HCT116 (cell line): ENCODE measurements around the gene COX11. TPM values are rescaled to one million over a fixed set of nuclear protein-coding genes. Genes with fewer than 3 reads are reported as not detected.

Experiments used
- ATAC-seq: fragments of 200-7000 bp; cut with Tn5 transposase; 2 replicates; pipeline ENCODE4 v1.9.1; 2020; ENCODE audit warnings: mild to moderate bottlenecking, moderate library complexity
- BruUV-seq: library from RNA; stranded (reverse); fragments of 400-500 nt; replicated peaks from 2 replicates; lab custom pipeline; 2021; lab: Mats Ljungman, UMichigan
- CTCF ChIA-PET: fragments of 300-600 bp; sonication (Branson Sonifier 250); formaldehyde crosslinking; loops from one replicate; lab custom pipeline; 2021; ENCODE audit warnings: antibody characterized with exemption; lab: Charles Lee
- POLR2A ChIA-PET: fragments of 300-600, 350-600 bp; sonication (Branson Sonifier 250); formaldehyde crosslinking; loops from one replicate; lab custom pipeline; 2021; ENCODE audit warnings: antibody characterized with exemption; lab: Charles Lee
- RAD21 ChIA-PET, 2 experiments: fragments of 300-600 bp; sonication (Branson Sonifier 250); formaldehyde crosslinking; loops; one replicate each; lab custom pipeline; 2023; ENCODE audit warnings: low total read pairs in 2 of 2; ENCODE audit not compliant: uncharacterized antibody in 2 of 2, unreplicated experiment in 2 of 2, low non-redundant PET in 1 of 2; lab: Charles Lee
- DNase-seq: peaks from one replicate; pipeline ENCODE4 v3.0.0-alpha.2; 2010; ENCODE audit warnings: low read depth, low spot score
- H2AFZ ChIP-seq: fragments of 200-600 bp; shearing (Covaris generic), sonication (generic); 2 replicates; pipeline ENCODE4 v1.6.1; 2017; ENCODE audit warnings: low read depth, mixed run types, mixed read lengths, antibody characterized with exemption, low read length; ENCODE audit not compliant: poor library complexity, severe bottlenecking
- H3K27ac ChIP-seq: 2 replicates; pipeline ENCODE4 v1.5.1; 2012; ENCODE audit warnings: low read depth, low read length
- H3K27me3 ChIP-seq: fragments of 200-600 bp; sonication (generic); 2 replicates; pipeline ENCODE4 v1.6.1; 2016; ENCODE audit warnings: mixed run types, low read length, mixed read lengths; ENCODE audit not compliant: insufficient read depth
- H3K36me3 ChIP-seq, 2 experiments: fragments of 200-500 bp in 1 of 2; fragments of 200-600 bp in 1 of 2; sonication (Bioruptor generic) in 1 of 2; sonication (generic) in 1 of 2; 2 replicates each; pipeline versions ENCODE4 v1.5.1 to v1.6.1; 2014 to 2016; ENCODE audit warnings: low read length in 2 of 2, inconsistent platforms in 1 of 2, mixed read lengths in 1 of 2, mixed run types in 1 of 2; ENCODE audit not compliant: insufficient read depth in 2 of 2, control insufficient read depth in 1 of 2
- H3K4me1 ChIP-seq, 2 experiments: fragments of 200-600 bp in 1 of 2; sonication (generic) in 1 of 2; 2 replicates each; pipeline versions ENCODE4 v1.5.1 to v1.6.1; 2012 to 2017; ENCODE audit warnings: low read length in 2 of 2, inconsistent platforms in 1 of 2, mild to moderate bottlenecking in 1 of 2, mixed read lengths in 1 of 2, mixed run types in 1 of 2, moderate library complexity in 1 of 2; ENCODE audit not compliant: insufficient read depth in 2 of 2, control insufficient read depth in 1 of 2
- H3K4me2 ChIP-seq: fragments of 200-600 bp; sonication (generic); 2 replicates; pipeline ENCODE4 v1.6.1; 2017; ENCODE audit warnings: mixed run types, low read length, mixed read lengths
- H3K4me3 ChIP-seq, 2 experiments: fragments of 200-600 bp in 1 of 2; sonication (generic) in 1 of 2; replicated peaks in 1 of 2; 2 replicates each; pipeline ENCODE4 v1.5.1; 2011 to 2016; ENCODE audit warnings: low read length in 2 of 2, control low read depth in 1 of 2, low read depth in 1 of 2, mild to moderate bottlenecking in 1 of 2, mixed read lengths in 1 of 2, mixed run types in 1 of 2
- H3K79me2 ChIP-seq: fragments of 200-600 bp; sonication (generic); 2 replicates; pipeline ENCODE4 v1.6.1; 2017; ENCODE audit warnings: mild to moderate bottlenecking, mixed run types, low read length, moderate library complexity, mixed read lengths; ENCODE audit not compliant: insufficient read depth
- H3K9ac ChIP-seq: fragments of 200-600 bp; sonication (generic); 2 replicates; pipeline ENCODE4 v1.6.1; 2016; ENCODE audit warnings: low read length, mixed read lengths
- H3K9me2 ChIP-seq: fragments of 200-600 bp; sonication (generic), shearing (Covaris generic); 2 replicates; pipeline ENCODE4 v1.6.1; 2017; ENCODE audit warnings: mixed run types, mild to moderate bottlenecking, moderate library complexity; ENCODE audit not compliant: insufficient read depth
- H3K9me3 ChIP-seq, 2 experiments: fragments of 200-500 bp in 1 of 2; fragments of 200-600 bp in 1 of 2; sonication (Bioruptor generic) in 1 of 2; sonication (generic) in 1 of 2; 2 replicates each; pipeline ENCODE4 v1.6.1; 2014 to 2017; ENCODE audit warnings: low read length in 2 of 2, mixed read lengths in 2 of 2, inconsistent platforms in 1 of 2, low read depth in 1 of 2, mild to moderate bottlenecking in 1 of 2, mixed run types in 1 of 2, moderate library complexity in 1 of 2; ENCODE audit not compliant: control insufficient read depth in 1 of 2, insufficient read depth in 1 of 2
- H4K20me1 ChIP-seq: fragments of 200-600 bp; sonication (generic), shearing (Covaris generic); 2 replicates; pipeline ENCODE4 v1.6.1; 2017; ENCODE audit warnings: mixed run types, mild to moderate bottlenecking, moderate library complexity; ENCODE audit not compliant: insufficient read depth
- ATF3 ChIP-seq: IDR thresholded peaks from 2 replicates; pipeline ENCODE4 v1.6.1; 2012
- CBX3 ChIP-seq: IDR thresholded peaks from 2 replicates; pipeline ENCODE4 v1.6.1; 2012; ENCODE audit warnings: low read depth
- EGR1 ChIP-seq: IDR thresholded peaks from 2 replicates; pipeline ENCODE4 v1.6.1; 2012; ENCODE audit warnings: low read depth
- ELF1 ChIP-seq: IDR thresholded peaks from 2 replicates; pipeline ENCODE4 v1.6.1; 2012; ENCODE audit warnings: low read depth, borderline replicate concordance
- EZH2 ChIP-seq: fragments of 200-600 bp; sonication (generic); IDR thresholded peaks from 2 replicates; pipeline ENCODE4 v1.6.1; 2017; ENCODE audit warnings: antibody characterized with exemption, mixed run types
- FOSL1 ChIP-seq: IDR thresholded peaks from 2 replicates; pipeline ENCODE4 v1.6.1; 2012; ENCODE audit warnings: low read depth
- JUND ChIP-seq: IDR thresholded peaks from 2 replicates; pipeline ENCODE4 v1.6.1; 2012
- MAX ChIP-seq: IDR thresholded peaks from 2 replicates; pipeline ENCODE4 v1.6.1; 2012
- POLR2A ChIP-seq: IDR thresholded peaks from 2 replicates; pipeline ENCODE4 v1.7.0; 2011; ENCODE audit warnings: borderline replicate concordance; ENCODE audit not compliant: insufficient read depth, insufficient read length; ENCODE audit errors: extremely low read depth
- POLR2AphosphoS5 ChIP-seq: IDR thresholded peaks from 2 replicates; pipeline ENCODE4 v1.6.1; 2011; ENCODE audit warnings: mild to moderate bottlenecking, low read depth, low read length, moderate library complexity
- RAD21 ChIP-seq: IDR thresholded peaks from 2 replicates; pipeline ENCODE4 v1.6.1; 2012; ENCODE audit warnings: low read depth, mild to moderate bottlenecking
- SRF ChIP-seq: IDR thresholded peaks from 2 replicates; pipeline ENCODE4 v1.6.1; 2012; ENCODE audit warnings: low read depth
- TCF7L2 ChIP-seq: IDR thresholded peaks from 2 replicates; pipeline ENCODE4 v1.7.0; 2011; ENCODE audit warnings: borderline replicate concordance, inconsistent platforms; ENCODE audit not compliant: insufficient read depth, insufficient read length; ENCODE audit errors: extremely low read depth
- YY1 ChIP-seq: IDR thresholded peaks from 2 replicates; pipeline ENCODE4 v1.6.1; 2011; ENCODE audit warnings: low read length, low read depth, moderate library complexity, mild to moderate bottlenecking; ENCODE audit not compliant: insufficient replicate concordance; ENCODE audit errors: extremely low read depth
- ZBTB33 ChIP-seq: IDR thresholded peaks from 2 replicates; pipeline ENCODE4 v1.6.1; 2011; ENCODE audit warnings: mild to moderate bottlenecking, low read length, moderate library complexity; ENCODE audit not compliant: insufficient replicate concordance; ENCODE audit errors: extremely low read depth
- ZNF274 ChIP-seq: fragments of 200-500 bp; sonication (Bioruptor generic); IDR thresholded peaks from 2 replicates; pipeline ENCODE4 v1.6.1; 2014; ENCODE audit warnings: mild to moderate bottlenecking, low read depth, low read length, inconsistent platforms
- intact Hi-C: fragments of 100-400 bp; cut with micrococcal nuclease; formaldehyde crosslinking; loops from 2 replicates; pipeline ENCODE4 v1.10.0; 2022
- total RNA-seq: library from RNA; stranded (reverse); gene quantifications from one replicate; pipeline ENCODE4 v1.2.1, GENCODE V29; 2021; ENCODE audit not compliant: unreplicated experiment

COX11 gene
- total RNA-seq, 1 experiment from 2014 or later: 62.9 TPM

- ChIA-PET CTCF (interaction anchor here (1.0 to 7.2 kb wide), 3 partner anchors 12 to 510 kb away, joined by 4 to 70 read pairs (median 5); no protein-coding TSS in a partner anchor), RAD21 (no interaction called here), POLR2A (interaction anchor here (0.6 kb wide), 1 partner anchor 489 kb away, joined by 6 read pairs; no protein-coding TSS in a partner anchor)
- H3K9ac ChIP-seq: no peak overlapping the region
- H2AFZ ChIP-seq: no peak overlapping the region
- no peaks in the 10 kb centered on the region for H3K9me2 ChIP-seq
- intact Hi-C loops: no loop called here
- no peak overlapping the region for H3K27ac ChIP-seq
- BruUV-seq: no TSS peak
- ATAC-seq (no peak), DNase-seq (no peak)
- H3K79me2 ChIP-seq: no peaks in the 10 kb centered on the region
- H3K36me3 ChIP-seq: 0 out of 4 replicates have a peak, but pooled peaks cover 0 to 6% of the 10 kb centered on the region in 2 experiments
- TF ChIP-seq ATF3: no peak
- TF ChIP-seq CBX3: no peak
- no peak for TF ChIP-seq POLR2A
- no peak overlapping the region for H3K4me3 ChIP-seq
- no peaks in the 10 kb centered on the region for H3K27me3 ChIP-seq
- H4K20me1 ChIP-seq: no peaks in the 10 kb centered on the region
- no peak overlapping the region for H3K4me2 ChIP-seq
- no peaks in the 10 kb centered on the region for H3K4me1 ChIP-seq
- no peaks in the 10 kb centered on the region for H3K9me3 ChIP-seq
These were observed 36.0 kb upstream of the COX11 start for GRCh38 chr17:55004484-55004883.

- H2AFZ ChIP-seq: no peak overlapping the region
- 0 out of 4 replicates have a peak, but pooled peaks cover 0 to 6% of the 10 kb centered on the region in 2 experiments for H3K36me3 ChIP-seq
- H3K79me2 ChIP-seq: no peaks in the 10 kb centered on the region
- no peaks in the 10 kb centered on the region for H4K20me1 ChIP-seq
- no peaks in the 10 kb centered on the region for H3K9me3 ChIP-seq
- H3K4me2 ChIP-seq: no peak overlapping the region
- ChIA-PET POLR2A (interaction anchor here (0.8 kb wide), 1 partner anchor 8 kb away, joined by 3 read pairs; no protein-coding TSS in a partner anchor), RAD21 (no interaction called here), CTCF (interaction anchor here (1.7 to 7.2 kb wide), 2 partner anchors 10 to 355 kb away, joined by 4 to 70 read pairs; no protein-coding TSS in a partner anchor)
- no peaks in the 10 kb centered on the region for H3K9me2 ChIP-seq
- H3K4me1 ChIP-seq: no peaks in the 10 kb centered on the region
- DNase-seq (no peak), ATAC-seq (no peak)
- no peak overlapping the region for H3K9ac ChIP-seq
- no peak overlapping the region for H3K27ac ChIP-seq
- H3K27me3 ChIP-seq: no peaks in the 10 kb centered on the region
- BruUV-seq: no TSS peak
- intact Hi-C loops: no loop called here
- no peak overlapping the region for H3K4me3 ChIP-seq
- TF ChIP-seq POLR2AphosphoS5 (no peak), ATF3 (no peak), ELF1 (no peak), EGR1 (no peak), SRF (no peak), FOSL1 (no peak), TCF7L2 (no peak), ZBTB33 (no peak), ZNF274 (no peak), YY1 (no peak), CBX3 (no peak), MAX (no peak), JUND (no peak), EZH2 (no peak), RAD21 (no peak)
These were observed 34.0 kb upstream of the COX11 start for GRCh38 chr17:55002458-55002857.
